IgD-negative memory B cell (primary cell): ENCODE data around the gene ZBED6. TPM values are rescaled to one million over a fixed set of nuclear protein-coding genes. Genes with fewer than 3 reads are reported as not detected.
"Not testable (repeated sequence)": the region's sequence is repeated elsewhere in the genome, so short reads cannot be mapped to it uniquely, and the experiment has no call there.

ENCODE experiments used
- H3K27ac Mint-ChIP-seq, 3 donors: one replicate each; pipeline ENCODE4 v1.8.0; 2020 to 2022; ENCODE audit warnings: mild to moderate bottlenecking in 3 of 3, mixed read lengths in 3 of 3, moderate library complexity in 1 of 3
- H3K27me3 Mint-ChIP-seq: one replicate; pipeline ENCODE4 v1.8.0; 2021; ENCODE audit warnings: mixed read lengths
- H3K36me3 Mint-ChIP-seq: one replicate; pipeline ENCODE4 v1.8.0; 2020; ENCODE audit warnings: mild to moderate bottlenecking, mixed read lengths
- H3K4me1 Mint-ChIP-seq, 3 donors: one replicate each; pipeline ENCODE4 v1.8.0; 2020 to 2022; ENCODE audit warnings: mixed read lengths in 3 of 3, mild to moderate bottlenecking in 1 of 3
- H3K4me3 Mint-ChIP-seq, 4 donors: one replicate each; pipeline ENCODE4 v1.8.0; 2020 to 2022; ENCODE audit warnings: mild to moderate bottlenecking in 4 of 4, mixed read lengths in 4 of 4, moderate library complexity in 3 of 4
- H3K9me3 Mint-ChIP-seq, 3 donors: one replicate each; pipeline ENCODE4 v1.8.0; 2020 to 2021; ENCODE audit warnings: mixed read lengths in 3 of 3, mild to moderate bottlenecking in 1 of 3
- polyA plus RNA-seq: library from polyadenylated mRNA; unstranded; fragments of 300-500 nt; fragmentation: Illumina TruSeq; gene quantifications from one replicate; pipeline ENCODE4 v1.2.3, GENCODE V29; 2021

Gene ZBED6
- polyA plus RNA-seq, 1 donor from 2014 or later, result 1.2 TPM

DNA sequence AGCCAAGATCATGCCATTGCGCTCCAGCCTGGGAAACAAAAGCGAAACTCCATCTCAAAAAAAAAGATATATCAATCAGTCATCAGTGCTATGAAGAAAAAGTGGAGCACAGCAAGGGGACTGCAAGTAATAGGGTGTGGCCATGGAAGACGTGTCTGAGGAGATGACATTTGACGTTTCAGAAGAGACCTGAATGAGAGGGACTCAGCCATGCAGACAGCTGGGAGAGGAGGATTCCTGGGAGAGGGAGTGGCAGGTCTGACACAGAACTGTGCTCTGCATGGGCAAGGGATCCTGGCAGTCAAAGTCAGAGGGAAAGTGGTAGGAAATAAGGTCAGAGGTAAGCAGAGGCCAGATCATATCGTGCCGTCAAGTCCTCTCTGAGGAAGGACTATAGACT lies 27.2 kb upstream of the ZBED6 start:
- H3K4me3 Mint-ChIP-seq, result peak overlapping the region; percentile 22 to 70 (median 56)
- H3K9me3 Mint-ChIP-seq, result no peaks in the 10 kb centered on the region
- H3K36me3 Mint-ChIP-seq, result no peaks in the 10 kb centered on the region
- H3K27ac Mint-ChIP-seq, result peak overlapping the region in 2 of 3 donors; percentile 76 to 83
- peaks cover 11 to 45% (median 36%) of the 10 kb centered on the region in 3 donors for H3K4me1 Mint-ChIP-seq
- H3K27me3 Mint-ChIP-seq, result peaks cover 3% of the 10 kb centered on the region

DNA sequence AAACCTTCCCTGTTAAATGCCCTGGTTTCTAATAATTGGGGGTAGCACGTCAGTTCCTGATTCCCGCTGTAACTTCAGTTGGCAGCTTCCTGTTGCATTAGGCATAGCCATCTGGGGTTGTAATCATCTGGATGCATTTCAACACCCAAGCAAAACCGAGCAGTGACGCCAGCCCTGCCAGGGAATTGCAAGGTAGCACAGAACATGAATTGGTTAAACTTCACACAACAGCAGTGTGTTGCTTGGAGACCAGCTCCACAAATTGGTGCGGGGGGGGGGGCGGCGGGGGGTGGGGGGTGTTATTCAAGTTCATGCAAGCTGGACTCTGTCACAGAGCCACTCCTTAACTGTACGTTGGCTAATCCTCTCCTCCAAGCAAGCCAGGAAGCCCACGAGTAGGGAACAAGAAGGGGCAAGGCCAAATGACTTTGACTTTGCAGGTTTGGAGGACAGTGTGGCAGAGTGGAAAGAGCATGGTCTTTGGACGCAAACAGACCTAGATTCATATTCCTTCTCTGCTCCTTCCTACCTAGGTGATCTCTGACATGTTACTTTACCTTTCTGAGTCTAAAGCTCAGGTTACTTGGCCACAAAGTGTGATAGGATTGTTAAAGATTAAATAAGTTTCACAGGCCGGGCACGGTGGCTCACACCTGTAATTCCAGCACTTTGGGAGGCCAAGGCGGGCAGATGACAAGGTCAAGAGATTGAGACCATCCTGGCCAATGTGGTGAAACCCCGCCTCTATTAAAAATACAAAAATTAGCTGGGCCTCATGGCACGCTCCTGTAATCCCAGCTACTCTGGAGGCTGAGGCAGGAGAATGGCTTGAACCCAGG lies 25.7 kb upstream of the ZBED6 start:
- H3K27me3 Mint-ChIP-seq, result peaks cover 3% of the 10 kb centered on the region
- peaks cover 8 to 35% (median 27%) of the 10 kb centered on the region in 3 donors for H3K4me1 Mint-ChIP-seq
- no peaks in the 10 kb centered on the region for H3K36me3 Mint-ChIP-seq
- H3K4me3 Mint-ChIP-seq, result no peak overlapping the region
- no peaks in the 10 kb centered on the region for H3K9me3 Mint-ChIP-seq
- H3K27ac Mint-ChIP-seq, result peak overlapping the region in 1 of 3 donors; percentile 88

DNA sequence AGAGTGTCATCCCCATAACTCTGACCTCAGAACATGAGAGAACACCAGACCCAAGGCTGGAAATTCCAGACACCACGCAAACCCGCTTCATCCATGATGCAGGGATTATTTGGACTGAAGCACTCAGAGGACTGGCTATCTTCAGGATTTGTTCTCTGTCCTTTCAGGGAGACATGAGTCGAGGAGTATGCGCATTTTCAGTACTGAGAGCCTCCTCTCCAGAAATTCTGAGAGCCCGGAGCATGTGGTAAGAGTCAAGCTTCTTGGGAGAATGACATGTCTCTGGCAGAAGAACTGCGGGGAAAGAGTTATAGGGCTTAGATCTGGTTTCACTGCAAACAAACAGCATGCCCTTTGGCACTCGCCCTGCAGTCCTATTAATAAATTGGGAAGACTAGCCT lies 23.5 kb upstream of the ZBED6 start:
- H3K27me3 Mint-ChIP-seq, result peaks cover 3% of the 10 kb centered on the region
- H3K36me3 Mint-ChIP-seq, result no peaks in the 10 kb centered on the region
- no peak overlapping the region for H3K27ac Mint-ChIP-seq
- H3K9me3 Mint-ChIP-seq, result no peaks in the 10 kb centered on the region
- peaks cover 22 to 41% (median 34%) of the 10 kb centered on the region in 3 donors for H3K4me1 Mint-ChIP-seq
- H3K4me3 Mint-ChIP-seq, result peak overlapping the region in 1 of 4 donors; percentile 57

DNA sequence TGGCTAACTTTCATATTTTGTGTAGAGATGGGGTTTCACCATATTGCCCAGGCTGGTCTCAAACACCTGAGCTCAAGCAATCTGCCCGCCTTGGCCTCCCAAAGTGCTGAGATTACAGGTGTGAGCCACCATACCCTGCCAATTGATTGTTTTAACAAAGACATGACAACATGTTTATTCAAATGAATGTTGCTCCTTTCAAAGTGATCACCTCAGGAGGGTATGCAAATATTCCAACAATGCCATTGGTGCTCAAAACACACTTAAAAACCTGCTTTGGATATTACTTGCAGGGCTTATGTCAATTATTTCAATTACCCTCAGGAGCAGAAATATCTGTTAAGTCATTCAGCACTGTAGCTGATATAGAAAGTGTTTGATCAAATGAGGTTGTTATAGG lies 22.6 kb upstream of the ZBED6 start:
- no peak overlapping the region for H3K4me3 Mint-ChIP-seq
- no peaks in the 10 kb centered on the region for H3K36me3 Mint-ChIP-seq

DNA sequence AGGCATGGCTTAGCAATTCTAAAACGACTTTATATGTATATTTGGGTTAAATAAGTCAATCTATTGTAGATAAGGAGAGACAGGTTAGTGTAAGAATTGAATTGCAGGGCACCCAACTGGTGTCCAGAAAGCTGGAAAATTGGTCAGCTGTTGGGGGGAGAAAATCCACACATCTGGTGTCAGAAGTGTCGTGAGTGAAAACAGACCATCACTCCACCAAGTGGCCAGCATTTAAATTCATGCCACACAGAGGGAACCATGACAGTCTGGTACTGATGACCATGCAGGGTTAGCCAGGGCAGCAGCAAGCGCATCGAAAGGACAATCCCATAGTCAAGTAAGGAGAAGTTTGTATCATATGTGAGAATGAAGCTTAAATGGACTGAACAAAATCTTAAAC lies 18.8 kb upstream of the ZBED6 start:
- Mint-ChIP-seq H3K4me1 (peaks cover 14 to 22% (median 21%) of the 10 kb centered on the region in 3 donors), H3K36me3 (no peaks in the 10 kb centered on the region), H3K27ac (peak overlapping the region; percentile 14 to 89 (median 52)), H3K9me3 (no peaks in the 10 kb centered on the region), H3K4me3 (peak overlapping the region in 1 of 4 donors; percentile 41), H3K27me3 (no peaks in the 10 kb centered on the region)

More for the DNA sequence above, 22.6 kb upstream of the ZBED6 start:
- H3K27ac Mint-ChIP-seq, result peak overlapping the region in 1 of 3 donors; percentile 86
- peaks cover 3% of the 10 kb centered on the region for H3K27me3 Mint-ChIP-seq
- no peaks in the 10 kb centered on the region for H3K9me3 Mint-ChIP-seq
- H3K4me1 Mint-ChIP-seq, result peaks cover 22 to 40% (median 32%) of the 10 kb centered on the region in 3 donors

DNA sequence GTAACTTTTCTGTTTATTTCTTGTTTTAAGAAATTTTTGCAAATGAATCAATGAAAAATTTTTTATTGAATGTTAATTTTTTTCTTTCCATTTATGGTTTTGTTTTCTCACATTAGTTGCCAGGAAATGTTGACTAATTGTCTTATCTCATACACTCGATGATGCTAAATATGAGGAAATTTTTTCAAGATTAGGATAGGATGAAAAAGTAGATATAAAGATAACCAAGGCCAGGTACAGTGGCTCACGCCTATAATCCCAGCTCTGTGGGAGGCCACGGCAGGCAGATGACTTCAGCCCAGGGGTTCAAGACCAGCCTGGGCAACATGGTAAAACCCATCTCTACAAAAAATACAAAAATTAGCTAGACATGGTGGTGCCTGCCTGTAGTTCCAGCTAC lies 17.8 kb upstream of the ZBED6 start:
- Mint-ChIP-seq H3K27me3 (no peaks in the 10 kb centered on the region), H3K4me1 (peaks cover 14 to 22% (median 21%) of the 10 kb centered on the region in 3 donors), H3K27ac (peak overlapping the region in 1 of 3 donors; percentile 33), H3K36me3 (no peaks in the 10 kb centered on the region), H3K4me3 (no peak overlapping the region), H3K9me3 (no peaks in the 10 kb centered on the region)

DNA sequence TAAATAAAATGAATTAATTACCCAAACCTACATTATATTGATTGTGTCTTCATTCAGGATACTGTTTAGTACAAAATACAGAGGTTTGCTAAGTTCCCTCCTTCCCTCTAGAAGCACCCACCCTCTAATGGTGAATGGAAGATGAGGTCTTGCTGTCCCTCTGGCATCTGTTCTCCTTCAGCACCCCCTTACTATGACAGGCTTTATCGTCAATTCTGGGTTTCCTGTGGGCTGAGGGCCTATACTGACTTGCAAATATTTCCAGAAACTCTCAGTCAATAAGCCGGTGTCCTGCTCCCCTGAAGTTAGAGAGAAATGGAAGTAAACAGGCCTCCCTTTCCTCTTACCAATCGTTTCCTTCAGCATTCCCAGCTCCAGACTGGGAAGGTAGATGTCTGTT lies 17.3 kb upstream of the ZBED6 start:
- no peaks in the 10 kb centered on the region for H3K36me3 Mint-ChIP-seq
- H3K4me3 Mint-ChIP-seq, result no peak overlapping the region
- H3K4me1 Mint-ChIP-seq, result peaks cover 14 to 22% (median 21%) of the 10 kb centered on the region in 3 donors
- no peaks in the 10 kb centered on the region for H3K9me3 Mint-ChIP-seq
- no peaks in the 10 kb centered on the region for H3K27me3 Mint-ChIP-seq
- H3K27ac Mint-ChIP-seq, result no peak overlapping the region

DNA sequence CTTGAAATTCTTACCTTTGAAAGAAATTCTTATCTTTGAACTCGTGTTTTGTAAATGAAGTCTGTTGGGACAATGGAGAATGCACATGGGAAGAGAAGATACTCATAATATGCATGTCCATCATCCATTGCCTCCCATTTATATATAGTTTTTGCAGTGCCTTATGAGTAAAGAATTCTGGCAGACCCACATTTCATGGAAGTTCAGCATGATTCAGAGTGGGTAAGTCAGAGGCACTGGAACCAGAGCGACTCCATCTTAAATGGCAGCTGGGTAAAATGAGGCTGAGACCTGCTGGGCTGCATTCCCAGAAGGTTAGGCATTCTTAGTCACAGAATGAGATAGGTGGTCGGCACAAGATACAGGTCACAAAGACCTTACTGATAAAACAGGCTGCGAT lies 16.6 kb upstream of the ZBED6 start:
- Mint-ChIP-seq H3K4me1 (peaks cover 14 to 22% (median 21%) of the 10 kb centered on the region in 3 donors), H3K27ac (no peak overlapping the region), H3K4me3 (no peak overlapping the region), H3K36me3 (no peaks in the 10 kb centered on the region), H3K27me3 (no peaks in the 10 kb centered on the region), H3K9me3 (no peaks in the 10 kb centered on the region)

DNA sequence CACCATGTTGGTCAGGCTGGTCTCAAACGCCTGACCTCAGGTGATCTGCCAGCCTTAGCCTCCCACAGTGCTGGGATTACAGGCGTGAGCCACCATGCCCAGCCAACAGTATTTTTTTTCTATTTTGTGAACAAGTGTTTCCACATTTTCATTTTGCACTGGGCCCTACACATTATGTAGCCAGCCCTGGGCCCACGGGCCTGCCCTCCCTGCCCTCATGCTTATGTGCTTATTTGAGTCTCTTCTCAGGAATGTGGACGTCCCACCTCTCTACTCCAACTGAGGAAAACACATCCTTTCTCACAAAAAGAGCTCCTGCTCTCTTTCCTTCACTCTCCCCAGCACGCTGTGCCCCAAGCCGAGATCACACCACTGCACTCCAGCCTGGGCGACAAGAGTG lies 13.5 kb upstream of the ZBED6 start:
- peaks cover 0 to 2% (median 0%) of the 10 kb centered on the region in 3 donors for H3K9me3 Mint-ChIP-seq
- no peak overlapping the region for H3K4me3 Mint-ChIP-seq
- H3K27ac Mint-ChIP-seq, result peak overlapping the region in 1 of 3 donors; percentile 6
- no peaks in the 10 kb centered on the region for H3K4me1 Mint-ChIP-seq
- no peaks in the 10 kb centered on the region for H3K36me3 Mint-ChIP-seq
- H3K27me3 Mint-ChIP-seq, result no peaks in the 10 kb centered on the region

DNA sequence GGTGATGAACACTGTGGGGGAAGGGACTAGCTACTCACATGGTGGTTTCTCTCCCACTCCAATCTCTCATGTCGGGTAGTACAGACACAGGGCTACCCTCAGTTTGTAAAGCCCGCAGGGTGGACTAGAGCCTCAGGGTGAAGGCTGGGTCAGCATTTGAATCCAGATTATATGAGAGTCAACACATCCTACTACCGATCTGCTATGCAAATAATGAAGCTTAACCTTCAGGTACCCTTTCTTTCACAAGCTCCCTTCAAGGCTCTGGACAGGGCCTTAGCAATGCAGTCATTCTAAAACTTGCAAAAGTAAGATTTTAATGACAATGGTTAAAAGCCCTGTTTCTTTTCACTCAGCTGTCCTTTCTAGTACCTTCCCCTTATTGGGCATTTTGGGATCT lies 5.5 kb upstream of the ZBED6 start:
- Mint-ChIP-seq H3K27me3 (no peaks in the 10 kb centered on the region), H3K27ac (no peak overlapping the region), H3K9me3 (peaks cover 0 to 2% (median 0%) of the 10 kb centered on the region in 3 donors), H3K36me3 (no peaks in the 10 kb centered on the region), H3K4me1 (peaks cover 2 to 4% (median 2%) of the 10 kb centered on the region in 3 donors), H3K4me3 (peak overlapping the region in 1 of 4 donors; percentile 6)

DNA sequence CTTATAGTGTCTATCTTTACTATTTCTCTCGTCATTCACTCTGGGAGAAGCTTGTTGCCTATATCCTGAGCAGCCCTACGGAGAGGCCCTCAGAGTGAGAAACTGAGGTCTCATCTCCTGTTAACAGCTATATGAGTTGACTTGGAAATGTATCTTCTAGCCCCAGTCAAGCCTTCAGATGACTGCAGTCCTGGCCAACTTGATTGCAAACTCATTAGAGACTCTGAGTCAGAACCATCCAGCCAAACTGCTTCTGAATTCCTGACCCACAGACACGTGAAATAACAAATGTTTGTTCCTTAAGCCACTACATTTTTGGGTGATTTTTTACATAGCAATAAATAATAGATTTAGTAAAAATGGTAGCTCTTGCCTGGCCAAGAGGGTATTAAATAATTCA lies 3.9 kb upstream of the ZBED6 start:
- Mint-ChIP-seq H3K36me3 (no peaks in the 10 kb centered on the region), H3K27ac (peak overlapping the region in 1 of 3 donors; percentile 31), H3K4me3 (no peak overlapping the region), H3K4me1 (peaks cover 4 to 9% (median 7%) of the 10 kb centered on the region in 3 donors), H3K9me3 (no peaks in the 10 kb centered on the region), H3K27me3 (no peaks in the 10 kb centered on the region)

DNA sequence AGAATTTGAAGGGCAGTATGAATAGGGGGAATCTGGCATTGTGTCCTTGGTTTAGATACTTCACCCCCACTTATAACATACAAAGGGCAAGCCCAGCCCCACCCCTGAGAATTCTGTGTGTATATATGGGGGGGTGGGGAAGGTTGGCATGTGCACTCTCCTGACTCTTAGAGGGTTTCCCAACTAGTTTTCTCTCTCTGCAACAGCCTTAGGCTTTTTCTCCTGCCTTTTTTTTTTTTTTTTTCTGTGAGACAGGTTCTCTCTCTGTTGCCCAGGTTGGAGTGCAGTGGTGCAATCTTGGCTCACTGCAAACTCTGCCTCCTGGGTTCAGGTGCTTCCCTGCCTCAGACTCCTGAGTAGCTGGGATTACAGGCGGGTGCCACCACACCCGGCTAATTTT lies 2.9 kb upstream of the ZBED6 start:
- peaks cover 12 to 13% (median 13%) of the 10 kb centered on the region in 3 donors for H3K4me1 Mint-ChIP-seq
- H3K36me3 Mint-ChIP-seq, result peaks cover 2% of the 10 kb centered on the region
- no peak overlapping the region for H3K27ac Mint-ChIP-seq
- no peaks in the 10 kb centered on the region for H3K9me3 Mint-ChIP-seq
- H3K27me3 Mint-ChIP-seq, result no peaks in the 10 kb centered on the region
- no peak overlapping the region for H3K4me3 Mint-ChIP-seq

DNA sequence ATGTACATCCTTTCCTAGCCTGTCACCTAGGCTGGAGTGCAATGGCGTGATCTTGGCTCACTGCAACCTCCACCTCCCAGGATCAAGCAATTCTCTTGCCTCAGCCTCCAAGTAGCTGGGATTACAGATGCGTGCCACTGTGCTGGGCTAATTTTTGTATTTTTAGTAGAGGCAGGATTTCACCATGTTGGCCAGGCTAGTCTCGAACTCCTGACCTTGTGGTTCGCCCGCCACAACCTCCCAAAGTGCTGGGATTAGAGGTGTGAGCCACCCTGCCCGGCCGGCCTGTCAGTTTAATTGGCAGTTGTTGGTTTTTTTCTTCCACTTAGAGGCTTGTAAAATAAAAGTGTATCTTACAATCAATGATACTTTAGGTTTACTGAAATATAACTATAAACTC lies 1.9 kb upstream of the ZBED6 start:
- H3K9me3 Mint-ChIP-seq, H3K27me3 Mint-ChIP-seq, H3K36me3 Mint-ChIP-seq, H3K4me3 Mint-ChIP-seq: not testable (repeated sequence)
- peak overlapping the region in 1 of 3 donors; percentile 18 for H3K27ac Mint-ChIP-seq
- peaks cover 22 to 23% (median 23%) of the 10 kb centered on the region in 3 donors for H3K4me1 Mint-ChIP-seq

DNA sequence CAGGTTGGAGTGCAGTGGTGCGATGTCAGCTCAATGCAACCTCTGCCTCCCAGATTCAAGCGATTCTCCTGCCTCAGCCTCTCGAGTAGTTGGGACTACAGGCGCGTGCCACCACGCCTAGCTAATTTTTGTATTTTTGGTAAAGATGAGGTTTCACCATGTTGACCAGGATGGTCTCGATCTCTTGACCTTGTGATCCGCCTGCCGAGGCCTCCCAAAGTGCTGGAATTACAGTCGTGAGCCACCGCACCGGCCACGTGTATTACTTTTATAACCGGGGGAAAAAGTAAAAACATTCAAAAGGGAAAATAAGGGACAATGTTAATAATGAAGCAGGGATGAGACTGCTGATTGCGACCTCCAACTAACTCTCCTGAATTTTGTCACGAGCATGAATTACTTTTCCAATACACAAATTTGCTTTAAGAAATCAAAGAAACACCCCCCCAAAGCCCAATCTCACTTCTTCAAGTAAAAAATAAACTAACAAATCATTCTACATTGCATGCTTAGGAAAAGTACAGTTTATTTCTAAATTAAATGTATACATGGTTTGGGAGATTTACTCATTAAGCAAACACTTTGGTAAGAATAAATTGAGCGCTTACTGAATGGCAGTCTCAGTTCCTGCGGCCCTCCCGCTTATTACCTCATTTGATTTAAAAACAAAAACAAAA lies 521 bp upstream of the ZBED6 start:
- H3K9me3 Mint-ChIP-seq, result no peaks in the 10 kb centered on the region
- H3K4me1 Mint-ChIP-seq, result peaks cover 25 to 34% (median 25%) of the 10 kb centered on the region in 3 donors
- peak overlapping the region; percentile 83 to 99 (median 98) for H3K27ac Mint-ChIP-seq
- H3K27me3 Mint-ChIP-seq, result no peaks in the 10 kb centered on the region
- peak overlapping the region; percentile 93 to 99 (median 98) for H3K4me3 Mint-ChIP-seq
- H3K36me3 Mint-ChIP-seq, result peaks cover 3% of the 10 kb centered on the region

DNA sequence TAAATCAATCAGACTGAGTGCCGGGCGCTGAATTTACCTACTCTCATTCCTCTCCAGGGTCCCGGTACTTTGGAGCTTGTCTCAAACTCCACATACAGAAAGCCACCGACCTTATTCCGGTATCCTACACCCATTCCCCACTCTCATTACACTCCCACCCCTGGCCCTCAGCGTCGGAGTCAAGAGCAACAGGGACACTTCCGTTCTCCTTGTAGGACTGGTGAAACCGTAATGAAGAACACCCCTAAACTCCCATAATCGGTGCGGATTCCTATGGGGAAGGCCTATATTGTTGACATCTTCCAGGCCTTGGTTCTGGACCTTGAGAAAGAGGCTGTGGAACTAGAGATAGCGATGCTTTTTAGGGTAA lies 798 bp downstream of the ZBED6 start:
- Mint-ChIP-seq H3K4me1 (peaks cover 29 to 40% (median 33%) of the 10 kb centered on the region in 3 donors), H3K27me3 (no peaks in the 10 kb centered on the region), H3K9me3 (no peaks in the 10 kb centered on the region)

More for the DNA sequence above, 798 bp downstream of the ZBED6 start:
- Mint-ChIP-seq H3K4me3 (peak overlapping the region; percentile 93 to 99 (median 96)), H3K36me3 (peaks cover 3% of the 10 kb centered on the region), H3K27ac (peak overlapping the region; percentile 65 to 99 (median 93))
